Chondrocyte (in vitro differentiated cells): Measurements from ENCODE around the gene SAP25. TPM values are rescaled to one million over a fixed set of nuclear protein-coding genes. Genes with fewer than 3 reads are reported as not detected.

Experiments used
- DNase-seq: peaks from one replicate; pipeline ENCODE4 v3.0.0; 2021; ENCODE audit warnings: mixed read lengths, low spot score
- H3K27ac Mint-ChIP-seq: one replicate; pipeline ENCODE4 v1.8.0; 2021; ENCODE audit warnings: mild to moderate bottlenecking, moderate library complexity, mixed read lengths; ENCODE audit not compliant: unreplicated experiment
- H3K27me3 Mint-ChIP-seq: 2 replicates; pipeline ENCODE4 v1.8.0; 2021; ENCODE audit warnings: low read depth, mixed read lengths
- H3K36me3 Mint-ChIP-seq: 2 replicates; pipeline ENCODE4 v1.8.0; 2021; ENCODE audit warnings: low read depth, mixed read lengths
- H3K4me1 Mint-ChIP-seq: 2 replicates; pipeline ENCODE4 v1.8.0; 2021; ENCODE audit warnings: low read depth, mild to moderate bottlenecking, mixed read lengths
- H3K4me3 Mint-ChIP-seq: one replicate; pipeline ENCODE4 v1.8.0; 2021; ENCODE audit warnings: mild to moderate bottlenecking, moderate library complexity, mixed read lengths; ENCODE audit not compliant: unreplicated experiment
- H3K9me3 Mint-ChIP-seq: 2 replicates; pipeline ENCODE4 v1.8.0; 2021; ENCODE audit warnings: low read depth, mixed read lengths
- total RNA-seq: library from RNA; stranded (reverse); gene quantifications from 3 replicates; pipeline ENCODE4 v1.2.1, GENCODE V29; 2021
- TF ChIP-seq, protein P1 (sequence below): fragments of 200-600 bp; sonication (generic); IDR thresholded peaks from 2 replicates; pipeline ENCODE4 v1.5.0; 2021; ENCODE audit warnings: antibody characterized with exemption, mild to moderate bottlenecking, moderate library complexity

Gene SAP25
- total RNA-seq, 1 donor from 2014 or later: 0.70 TPM

GRCh38 chr7:100613412-100614175 is 39.9 kb upstream of the SAP25 start:
- H3K4me1 Mint-ChIP-seq: peaks cover 14% of the 10 kb centered on the region
- H3K36me3 Mint-ChIP-seq: no peaks in the 10 kb centered on the region
- H3K27me3 Mint-ChIP-seq: no peaks in the 10 kb centered on the region
- H3K4me3 Mint-ChIP-seq: peak overlapping the region; percentile 95
- TF ChIP-seq, protein P1, sequence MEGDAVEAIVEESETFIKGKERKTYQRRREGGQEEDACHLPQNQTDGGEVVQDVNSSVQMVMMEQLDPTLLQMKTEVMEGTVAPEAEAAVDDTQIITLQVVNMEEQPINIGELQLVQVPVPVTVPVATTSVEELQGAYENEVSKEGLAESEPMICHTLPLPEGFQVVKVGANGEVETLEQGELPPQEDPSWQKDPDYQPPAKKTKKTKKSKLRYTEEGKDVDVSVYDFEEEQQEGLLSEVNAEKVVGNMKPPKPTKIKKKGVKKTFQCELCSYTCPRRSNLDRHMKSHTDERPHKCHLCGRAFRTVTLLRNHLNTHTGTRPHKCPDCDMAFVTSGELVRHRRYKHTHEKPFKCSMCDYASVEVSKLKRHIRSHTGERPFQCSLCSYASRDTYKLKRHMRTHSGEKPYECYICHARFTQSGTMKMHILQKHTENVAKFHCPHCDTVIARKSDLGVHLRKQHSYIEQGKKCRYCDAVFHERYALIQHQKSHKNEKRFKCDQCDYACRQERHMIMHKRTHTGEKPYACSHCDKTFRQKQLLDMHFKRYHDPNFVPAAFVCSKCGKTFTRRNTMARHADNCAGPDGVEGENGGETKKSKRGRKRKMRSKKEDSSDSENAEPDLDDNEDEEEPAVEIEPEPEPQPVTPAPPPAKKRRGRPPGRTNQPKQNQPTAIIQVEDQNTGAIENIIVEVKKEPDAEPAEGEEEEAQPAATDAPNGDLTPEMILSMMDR: no peak
- no peak for DNase-seq
- no peak overlapping the region for H3K27ac Mint-ChIP-seq
- H3K9me3 Mint-ChIP-seq: no peaks in the 10 kb centered on the region

DNA sequence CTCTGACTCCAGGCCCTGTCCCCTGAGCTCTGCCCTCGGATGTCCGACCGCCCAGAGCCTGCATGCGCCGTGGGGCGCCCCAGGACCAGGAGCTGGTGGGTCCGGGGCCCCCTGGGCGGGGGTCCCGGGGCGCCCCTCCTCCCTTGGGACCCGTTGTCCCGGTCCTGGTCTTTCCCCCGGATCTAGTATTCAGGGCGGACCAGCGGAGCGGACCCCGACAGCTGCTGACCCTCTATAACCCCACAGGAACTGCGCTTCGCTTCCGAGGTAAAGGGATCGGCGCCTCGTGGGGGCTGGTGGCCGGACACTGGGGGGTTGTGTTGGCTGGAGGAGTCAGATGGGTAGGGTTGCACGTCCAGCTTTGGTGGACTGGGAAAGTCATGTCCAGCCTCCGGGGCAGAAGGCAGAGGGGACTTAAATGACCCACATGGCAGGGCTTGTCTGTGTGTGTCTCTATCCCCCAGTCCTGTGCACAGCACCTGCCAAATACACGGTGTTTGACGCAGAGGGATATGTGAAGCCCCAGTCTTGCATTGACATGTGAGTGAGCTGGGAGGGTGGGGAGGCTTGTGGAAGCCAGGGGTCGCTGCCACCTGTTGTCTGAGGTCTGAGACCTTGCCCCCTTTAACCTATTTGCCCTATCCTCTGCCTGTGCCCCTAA is 39.2 kb upstream of the SAP25 start:
- DNase-seq: no peak
- Mint-ChIP-seq H3K9me3 (no peaks in the 10 kb centered on the region), H3K4me1 (peaks cover 14% of the 10 kb centered on the region), H3K27ac (no peak overlapping the region), H3K4me3 (peak overlapping the region; percentile 95), H3K27me3 (no peaks in the 10 kb centered on the region), H3K36me3 (no peaks in the 10 kb centered on the region)
- TF ChIP-seq, protein P1: peak; percentile 44

- TF ChIP-seq, protein P1: no peak
- Mint-ChIP-seq H3K27ac (peak within 1 kb of the TSS; percentile 100), H3K36me3 (peaks cover 3% of the 10 kb centered on the region), H3K4me1 (peaks cover 14% of the 10 kb centered on the region), H3K9me3 (no peaks in the 10 kb centered on the region), H3K4me3 (peak within 1 kb of the TSS; percentile 95), H3K27me3 (no peaks in the 10 kb centered on the region)
- peak; percentile 99 for DNase-seq
These were observed 38.5 kb upstream of the SAP25 start, which contains the start of gene MOSPD3 for GRCh38 chr7:100611983-100612729. Gene MOSPD3 (plus strand): TSS chr7:100612540. CDS start chr7:100612792, 252 bp downstream.

DNA sequence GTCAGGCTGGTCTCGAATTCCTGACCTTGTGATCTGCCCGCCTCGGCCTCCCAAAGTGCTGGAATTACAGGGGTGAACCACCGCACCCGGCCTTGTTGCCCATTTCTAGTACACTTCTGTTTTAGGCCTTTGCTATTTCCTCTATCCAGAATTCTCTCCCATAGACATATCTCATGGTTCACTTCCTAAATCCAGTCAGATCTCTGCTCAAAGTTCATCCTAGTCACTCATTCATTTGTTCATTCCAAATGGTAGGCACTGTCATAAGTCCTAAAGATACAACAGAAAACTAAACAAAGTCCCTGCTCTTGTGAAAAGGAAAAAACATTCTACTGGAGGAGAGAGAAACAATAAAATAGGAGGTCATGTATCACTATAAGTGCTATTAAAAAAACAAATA is 36.3 kb upstream of the SAP25 start:
- Mint-ChIP-seq H3K27me3 (no peaks in the 10 kb centered on the region), H3K4me3 (no peak overlapping the region), H3K27ac (no peak overlapping the region), H3K9me3 (no peaks in the 10 kb centered on the region), H3K36me3 (peaks cover 3% of the 10 kb centered on the region), H3K4me1 (peaks cover 18% of the 10 kb centered on the region)
- TF ChIP-seq, protein P1: no peak
- no peak for DNase-seq

DNA sequence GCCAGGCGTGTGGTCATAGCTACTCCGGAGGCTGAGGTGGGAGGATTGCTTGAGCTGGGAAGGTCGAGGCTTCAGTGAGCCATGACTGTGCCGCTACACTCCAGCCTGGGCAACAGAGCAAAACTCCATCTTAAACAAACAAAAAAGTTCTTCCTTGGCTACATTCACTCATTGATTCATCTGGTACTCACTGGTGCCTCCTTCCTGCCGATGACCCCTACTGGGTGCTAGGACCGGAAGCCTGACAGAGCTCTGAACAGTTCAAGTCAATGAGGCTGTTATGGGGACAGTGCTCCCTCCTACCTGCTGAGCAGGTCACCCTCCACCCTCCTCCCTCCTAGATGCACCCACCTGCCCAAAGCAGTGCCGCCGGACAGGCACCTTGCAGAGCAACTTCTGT is 33.4 kb upstream of the SAP25 start:
- TF ChIP-seq, protein P1: no peak
- H3K27ac Mint-ChIP-seq: no peak overlapping the region
- no peaks in the 10 kb centered on the region for H3K27me3 Mint-ChIP-seq
- no peak overlapping the region for H3K4me3 Mint-ChIP-seq
- peaks cover 29% of the 10 kb centered on the region for H3K4me1 Mint-ChIP-seq
- no peak for DNase-seq
- peaks cover 3% of the 10 kb centered on the region for H3K36me3 Mint-ChIP-seq
- no peaks in the 10 kb centered on the region for H3K9me3 Mint-ChIP-seq
